Natural killer cell treated with Interleukin-12 subunit alpha and Interleukin-12 subunit beta and Interleukin-15 and Interleukin-18, amount 100 ng/mL, for 72 hours (primary cell): ENCODE measurements around the gene ETV3. TPM values are rescaled to one million over a fixed set of nuclear protein-coding genes. Genes with fewer than 3 reads are reported as not detected.

Source experiments
- ATAC-seq, 2 donors: fragments of 150-1000 bp; cut with Tn5 transposase in 1 of 2; sonication (Bioruptor Pico), chemical (Tn5 transposase) in 1 of 2; 2 replicates each; pipeline ENCODE4 v1.10.0; 2021
- DNase-seq: peaks from one replicate; pipeline ENCODE4 v3.0.0; 2022; ENCODE audit warnings: low spot score
- H3K27ac Mint-ChIP-seq, 2 donors: 1 replicate in 1 of 2; 2 replicates in 1 of 2; pipeline ENCODE4 v1.8.0; 2022; ENCODE audit warnings: mixed read lengths in 2 of 2, mild to moderate bottlenecking in 1 of 2, moderate library complexity in 1 of 2
- H3K27me3 Mint-ChIP-seq, 2 donors: 1 replicate in 1 of 2; 2 replicates in 1 of 2; pipeline ENCODE4 v1.8.0; 2022; ENCODE audit warnings: mixed read lengths in 2 of 2
- H3K36me3 Mint-ChIP-seq: one replicate; pipeline ENCODE4 v1.8.0; 2022; ENCODE audit warnings: mixed read lengths
- H3K4me1 Mint-ChIP-seq, 2 donors: 1 replicate in 1 of 2; 2 replicates in 1 of 2; pipeline ENCODE4 v1.8.0; 2022; ENCODE audit warnings: low read depth in 2 of 2, mixed read lengths in 2 of 2, mild to moderate bottlenecking in 1 of 2
- H3K4me3 Mint-ChIP-seq: one replicate; pipeline ENCODE4 v1.8.0; 2022; ENCODE audit warnings: mixed read lengths
- H3K9me3 Mint-ChIP-seq: 2 replicates; pipeline ENCODE4 v1.8.0; 2022; ENCODE audit warnings: mixed read lengths
- total RNA-seq, 2 donors: library from RNA; stranded (reverse); gene quantifications; one replicate each; pipeline ENCODE4 v1.2.3, GENCODE V29; 2022

ETV3 gene
- total RNA-seq, 2 donors from 2014 or later, result 45.8 to 63.0 TPM

DNA sequence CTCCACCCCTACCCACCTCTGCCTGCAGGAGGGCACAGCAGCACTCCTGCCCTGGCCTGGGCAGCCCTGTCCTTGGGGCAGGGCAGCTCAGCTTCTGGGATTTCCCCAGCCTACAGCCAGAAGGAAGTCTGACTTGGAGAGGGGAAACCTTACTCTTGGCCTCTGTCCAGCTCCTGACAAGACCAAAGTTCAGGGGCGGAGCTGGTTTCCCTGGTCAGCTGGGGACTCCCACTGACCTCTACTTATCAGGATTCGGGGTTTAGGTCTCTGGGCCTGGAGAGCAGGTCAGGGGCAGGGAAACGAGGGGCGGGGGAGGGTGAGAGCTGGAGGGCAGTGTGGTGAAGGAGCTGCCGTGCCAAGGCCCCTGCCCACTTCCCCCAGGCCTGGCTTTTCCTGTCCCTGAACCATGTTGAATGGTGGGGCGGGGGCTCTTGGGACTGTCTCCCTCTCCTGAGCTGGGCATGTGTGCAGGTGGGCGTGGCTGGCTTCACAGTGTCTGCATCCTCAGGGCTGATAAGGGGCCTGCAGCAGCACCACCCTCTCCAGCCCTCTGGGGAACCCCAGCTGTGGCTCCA is 16.8 kb upstream of the ETV3 start:
- DNase-seq (no peak), ATAC-seq (peak; percentile 21 to 57)
- no peaks in the 10 kb centered on the region for H3K9me3 Mint-ChIP-seq
- H3K36me3 Mint-ChIP-seq, result no peaks in the 10 kb centered on the region
- H3K27ac Mint-ChIP-seq, result no peak overlapping the region
- H3K4me1 Mint-ChIP-seq, result peaks cover 19 to 32% of the 10 kb centered on the region in 2 donors
- peaks cover 5 to 16% of the 10 kb centered on the region in 2 donors for H3K27me3 Mint-ChIP-seq
- peak overlapping the region; percentile 6 for H3K4me3 Mint-ChIP-seq

DNA sequence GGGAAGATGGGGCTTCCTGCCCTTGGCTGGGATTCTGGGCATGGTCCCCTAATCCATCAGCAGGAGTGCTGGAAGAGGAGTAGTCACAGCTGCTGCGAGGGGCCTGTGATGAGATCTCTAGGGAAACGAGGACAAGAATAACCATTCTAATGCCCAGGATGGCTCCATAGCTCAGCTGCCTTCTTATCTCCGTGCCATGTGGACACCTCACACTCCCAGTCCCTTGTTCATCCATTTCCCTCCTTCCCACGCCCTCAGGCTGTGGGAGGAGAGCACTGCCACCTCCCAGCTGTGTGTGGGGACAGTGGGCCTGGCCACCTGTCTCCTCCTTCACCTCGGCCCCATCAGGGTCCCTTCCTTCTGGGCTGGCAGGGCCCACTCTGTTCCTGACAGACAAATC is 16.1 kb upstream of the ETV3 start:
- Mint-ChIP-seq H3K27ac (peak overlapping the region; percentile 24 to 79), H3K4me3 (peak overlapping the region; percentile 19), H3K36me3 (no peaks in the 10 kb centered on the region), H3K27me3 (peaks cover 5 to 16% of the 10 kb centered on the region in 2 donors), H3K4me1 (peaks cover 19 to 32% of the 10 kb centered on the region in 2 donors), H3K9me3 (no peaks in the 10 kb centered on the region)
- ATAC-seq (no peak), DNase-seq (no peak)

DNA sequence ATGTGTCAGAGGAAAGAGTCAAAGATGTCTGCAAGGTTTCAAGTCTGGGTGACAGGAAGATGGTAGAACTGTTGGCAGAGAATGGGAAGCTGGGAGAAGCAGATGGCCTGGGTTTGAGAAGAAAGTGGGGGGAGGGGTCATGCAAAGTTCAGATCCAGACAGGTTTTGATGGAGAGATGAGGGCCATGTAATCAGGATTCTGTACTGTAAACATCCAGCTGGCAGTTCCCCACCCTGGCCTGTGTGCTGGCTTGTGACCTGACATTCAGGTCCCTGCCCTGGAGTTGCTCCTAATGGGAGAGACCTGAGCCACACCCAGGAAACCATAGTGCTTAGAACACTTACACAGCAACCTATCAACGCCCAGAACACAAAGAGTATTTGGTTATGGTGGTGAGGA is 15.6 kb upstream of the ETV3 start:
- peak overlapping the region; percentile 19 for H3K4me3 Mint-ChIP-seq

DNA sequence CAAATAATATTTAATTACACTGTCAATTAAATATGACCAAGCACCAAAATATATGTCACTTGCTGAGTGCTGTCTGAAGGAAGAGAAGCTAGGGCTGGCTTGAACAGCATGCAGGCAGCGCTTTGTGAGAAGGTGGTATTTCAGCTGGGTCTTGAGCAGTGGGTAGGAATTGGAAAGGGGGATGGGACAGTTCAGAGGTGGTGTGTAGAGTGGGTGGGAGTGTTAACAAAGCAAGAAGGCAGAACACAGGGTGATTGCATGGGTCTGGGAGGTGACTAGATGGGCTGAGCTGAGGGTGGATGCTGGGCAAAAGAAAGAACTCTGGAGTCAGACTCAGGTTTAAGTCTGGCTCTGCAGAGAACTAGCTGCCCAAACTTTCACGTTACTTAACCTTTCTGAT is 14.3 kb upstream of the ETV3 start:
- no peak overlapping the region for H3K4me3 Mint-ChIP-seq
- peaks cover 19 to 32% of the 10 kb centered on the region in 2 donors for H3K4me1 Mint-ChIP-seq
- no peak for ATAC-seq
- peaks cover 0 to 9% of the 10 kb centered on the region in 2 donors for H3K27me3 Mint-ChIP-seq
- H3K27ac Mint-ChIP-seq, result no peak overlapping the region
- no peaks in the 10 kb centered on the region for H3K36me3 Mint-ChIP-seq
- H3K9me3 Mint-ChIP-seq, result no peaks in the 10 kb centered on the region
- DNase-seq, result no peak

More for the DNA sequence above, 15.6 kb upstream of the ETV3 start:
- H3K9me3 Mint-ChIP-seq, result no peaks in the 10 kb centered on the region
- peaks cover 19 to 32% of the 10 kb centered on the region in 2 donors for H3K4me1 Mint-ChIP-seq
- ATAC-seq (no peak), DNase-seq (no peak)
- no peaks in the 10 kb centered on the region for H3K36me3 Mint-ChIP-seq
- peaks cover 5 to 16% of the 10 kb centered on the region in 2 donors for H3K27me3 Mint-ChIP-seq
- peak overlapping the region; percentile 24 to 79 for H3K27ac Mint-ChIP-seq

DNA sequence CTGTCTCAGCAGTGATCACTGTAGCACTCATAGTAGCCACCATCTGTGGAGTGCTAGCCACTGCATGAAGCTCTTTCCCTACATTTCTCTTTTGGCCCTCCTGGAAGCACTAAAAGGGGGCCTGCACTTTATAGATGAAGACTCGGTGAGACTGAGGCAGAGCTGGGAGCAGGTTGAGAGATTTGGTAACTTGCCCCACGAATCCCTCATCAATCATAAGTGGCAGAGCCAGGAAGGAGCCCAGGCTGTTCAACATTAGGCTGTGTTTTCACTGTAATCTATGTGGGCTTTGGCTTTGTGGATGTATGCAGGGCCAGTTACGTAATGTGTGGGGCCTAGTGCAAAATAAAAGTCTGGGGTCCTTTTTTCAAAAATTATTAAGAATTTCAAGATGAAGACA is 13.3 kb upstream of the ETV3 start:
- no peak overlapping the region for H3K4me3 Mint-ChIP-seq
- peaks cover 19 to 32% of the 10 kb centered on the region in 2 donors for H3K4me1 Mint-ChIP-seq
- ATAC-seq, result no peak
- H3K9me3 Mint-ChIP-seq, result no peaks in the 10 kb centered on the region
- no peak for DNase-seq
- H3K27me3 Mint-ChIP-seq, result peaks cover 0 to 1% of the 10 kb centered on the region in 2 donors
- no peaks in the 10 kb centered on the region for H3K36me3 Mint-ChIP-seq
- peak overlapping the region in 1 of 2 donors; percentile 6 for H3K27ac Mint-ChIP-seq

DNA sequence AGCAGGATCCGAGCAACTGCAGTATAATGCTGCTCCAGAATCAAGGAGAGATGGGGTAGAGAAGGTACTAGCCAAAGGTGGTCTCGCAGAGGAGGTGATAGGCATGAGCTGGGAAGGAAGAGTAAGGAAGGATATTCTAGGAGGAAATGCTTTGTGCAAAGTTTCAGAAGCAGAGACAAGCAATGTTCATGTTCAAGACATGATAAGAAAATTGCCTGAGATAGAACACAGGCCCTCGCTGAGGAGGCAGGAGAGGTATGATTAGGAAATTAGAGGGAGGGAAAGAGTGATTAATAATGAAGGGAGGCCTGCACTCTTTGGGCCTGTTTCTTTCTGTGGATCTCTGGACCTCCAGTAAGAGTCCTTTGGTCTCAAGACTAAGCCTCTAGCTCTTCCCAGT is 12.9 kb upstream of the ETV3 start:
- no peak for DNase-seq
- peak overlapping the region in 1 of 2 donors; percentile 6 for H3K27ac Mint-ChIP-seq
- H3K4me3 Mint-ChIP-seq, result no peak overlapping the region
- peaks cover 19 to 32% of the 10 kb centered on the region in 2 donors for H3K4me1 Mint-ChIP-seq
- H3K36me3 Mint-ChIP-seq, result no peaks in the 10 kb centered on the region
- no peak for ATAC-seq
- H3K9me3 Mint-ChIP-seq, result no peaks in the 10 kb centered on the region
- no peaks in the 10 kb centered on the region for H3K27me3 Mint-ChIP-seq

DNA sequence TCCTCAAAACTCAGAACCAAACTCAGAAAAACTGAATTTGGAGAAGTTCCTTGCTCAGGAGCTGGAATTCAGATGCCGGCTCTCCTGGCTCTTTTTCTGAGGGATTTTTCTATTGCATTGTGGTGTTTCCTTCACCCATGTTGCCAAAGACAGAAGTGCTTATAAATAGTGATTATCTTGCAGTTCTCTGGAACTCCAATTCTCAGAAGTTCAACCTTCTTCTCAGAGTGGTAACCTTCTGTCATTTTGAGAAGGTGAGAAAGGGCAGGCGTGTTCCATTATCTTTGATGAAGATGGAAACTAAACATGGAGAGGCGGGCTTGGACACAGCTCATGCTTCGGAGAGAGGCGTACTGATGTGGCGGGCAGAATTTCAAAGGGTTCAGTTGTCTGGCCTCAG is 12.4 kb upstream of the ETV3 start:
- no peak overlapping the region for H3K27ac Mint-ChIP-seq
- H3K4me3 Mint-ChIP-seq, result no peak overlapping the region

DNA sequence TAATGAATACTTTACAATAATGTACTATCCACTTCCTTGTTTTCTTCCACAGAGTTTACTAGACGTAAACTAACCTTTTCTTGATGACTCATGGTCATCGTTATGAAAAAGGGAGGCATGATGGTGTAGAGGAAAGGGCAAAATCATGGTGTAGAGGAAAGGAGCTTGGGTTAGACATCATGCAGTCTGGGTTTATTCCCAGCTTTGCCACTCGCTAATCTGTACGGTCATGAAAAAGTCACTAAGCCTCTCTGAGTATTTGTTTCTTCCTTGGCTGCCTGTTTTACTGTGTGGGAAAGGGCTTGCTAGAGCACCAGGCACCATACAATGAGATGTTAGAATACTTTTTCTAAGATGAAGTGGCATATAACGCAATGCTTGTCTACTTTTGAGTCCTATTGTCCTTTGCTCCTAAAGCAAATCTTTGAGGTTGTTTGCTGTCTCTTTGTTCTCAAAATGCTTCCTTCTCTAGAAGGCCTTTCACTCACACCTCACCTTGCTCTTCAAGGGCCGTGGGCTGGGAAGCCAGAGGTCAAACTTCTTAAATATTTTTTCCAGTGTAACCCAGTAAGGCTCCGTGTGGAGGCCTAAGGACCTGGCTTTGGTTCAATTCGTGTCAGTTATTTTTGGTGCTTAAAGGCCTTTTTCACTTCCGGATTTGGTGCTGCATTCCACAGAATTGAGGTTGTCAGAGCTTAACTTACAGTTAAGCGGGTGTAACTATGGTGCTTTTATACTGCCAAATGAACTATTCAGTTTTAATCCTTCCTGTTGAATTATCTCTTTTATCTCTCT is 9.9 kb upstream of the ETV3 start:
- no peaks in the 10 kb centered on the region for H3K9me3 Mint-ChIP-seq
- no peak for DNase-seq
- peak overlapping the region in 1 of 2 donors; percentile 38 for H3K27ac Mint-ChIP-seq
- no peak overlapping the region for H3K4me3 Mint-ChIP-seq
- ATAC-seq, result no peak
- peaks cover 0 to 9% of the 10 kb centered on the region in 2 donors for H3K4me1 Mint-ChIP-seq
- no peaks in the 10 kb centered on the region for H3K27me3 Mint-ChIP-seq
- H3K36me3 Mint-ChIP-seq, result no peaks in the 10 kb centered on the region

More for the DNA sequence above, 12.4 kb upstream of the ETV3 start:
- DNase-seq (no peak), ATAC-seq (no peak)
- Mint-ChIP-seq H3K9me3 (no peaks in the 10 kb centered on the region), H3K36me3 (no peaks in the 10 kb centered on the region), H3K4me1 (peaks cover 15 to 27% of the 10 kb centered on the region in 2 donors), H3K27me3 (no peaks in the 10 kb centered on the region)

DNA sequence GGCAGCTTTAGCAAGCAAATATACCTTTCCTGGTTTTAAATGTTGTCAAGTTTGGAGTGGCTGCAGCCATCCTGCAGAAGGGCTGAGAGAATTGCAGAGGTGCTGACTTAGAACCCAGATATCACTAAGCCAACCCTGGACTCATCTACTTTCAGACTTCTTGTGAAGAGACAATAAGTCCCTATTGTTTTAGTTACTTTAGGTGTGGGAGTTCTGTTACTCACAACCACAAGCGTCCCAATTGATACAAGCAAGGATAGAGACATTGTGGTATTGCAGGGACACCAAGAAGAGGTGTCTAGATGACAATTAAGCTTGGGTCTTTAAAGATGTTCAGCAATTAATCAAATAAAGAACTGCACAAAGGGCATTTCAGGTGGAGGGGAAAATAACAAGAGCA is 8.8 kb upstream of the ETV3 start:
- Mint-ChIP-seq H3K4me1 (peaks cover 0 to 4% of the 10 kb centered on the region in 2 donors), H3K9me3 (no peaks in the 10 kb centered on the region), H3K27me3 (no peaks in the 10 kb centered on the region), H3K27ac (no peak overlapping the region), H3K36me3 (no peaks in the 10 kb centered on the region), H3K4me3 (no peak overlapping the region)
- ATAC-seq (no peak), DNase-seq (no peak)

DNA sequence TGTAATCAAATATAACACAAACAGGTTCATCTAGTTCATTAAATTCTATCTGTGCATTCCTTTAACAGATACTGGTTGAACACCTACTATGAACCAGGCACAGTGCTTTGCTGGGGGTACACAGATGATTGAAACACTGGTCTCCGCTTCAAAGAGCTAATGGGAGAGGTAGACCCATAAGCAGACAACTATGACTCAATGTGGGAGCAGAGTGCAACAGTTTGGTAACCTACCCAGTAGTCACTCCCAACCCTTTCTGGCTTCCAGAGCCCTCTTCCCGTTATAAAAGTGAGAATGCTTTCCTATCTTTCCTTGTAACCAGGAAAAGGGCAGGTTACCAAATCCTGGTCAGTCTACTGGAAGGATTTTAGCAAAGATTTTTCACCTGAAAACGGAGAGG is 8.0 kb upstream of the ETV3 start:
- Mint-ChIP-seq H3K27ac (no peak overlapping the region), H3K36me3 (no peaks in the 10 kb centered on the region), H3K9me3 (no peaks in the 10 kb centered on the region), H3K4me1 (peaks cover 0 to 4% of the 10 kb centered on the region in 2 donors), H3K27me3 (no peaks in the 10 kb centered on the region), H3K4me3 (no peak overlapping the region)
- no peak for ATAC-seq
- no peak for DNase-seq

DNA sequence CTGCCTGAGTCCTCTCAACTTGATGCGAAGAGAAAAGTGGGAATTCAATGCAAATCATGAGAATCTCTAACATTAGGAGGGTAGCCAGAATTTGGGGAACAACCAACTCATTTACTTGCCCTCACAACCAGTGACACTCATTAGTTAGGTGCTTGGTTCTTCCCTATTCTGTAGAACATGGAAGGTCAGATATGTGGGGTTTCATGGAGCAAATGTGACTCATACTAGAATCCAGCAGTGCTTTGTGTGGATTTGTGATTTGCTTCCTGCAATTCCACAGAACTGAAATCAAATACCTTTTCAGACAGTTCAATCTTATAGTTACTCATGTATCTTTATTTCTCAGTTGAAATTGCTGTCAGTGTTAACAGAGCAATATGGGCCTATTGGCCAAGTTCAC is 6.9 kb upstream of the ETV3 start:
- Mint-ChIP-seq H3K36me3 (no peaks in the 10 kb centered on the region), H3K9me3 (no peaks in the 10 kb centered on the region), H3K27ac (no peak overlapping the region), H3K4me3 (no peak overlapping the region), H3K4me1 (no peaks in the 10 kb centered on the region), H3K27me3 (no peaks in the 10 kb centered on the region)
- no peak for ATAC-seq
- DNase-seq, result no peak

DNA sequence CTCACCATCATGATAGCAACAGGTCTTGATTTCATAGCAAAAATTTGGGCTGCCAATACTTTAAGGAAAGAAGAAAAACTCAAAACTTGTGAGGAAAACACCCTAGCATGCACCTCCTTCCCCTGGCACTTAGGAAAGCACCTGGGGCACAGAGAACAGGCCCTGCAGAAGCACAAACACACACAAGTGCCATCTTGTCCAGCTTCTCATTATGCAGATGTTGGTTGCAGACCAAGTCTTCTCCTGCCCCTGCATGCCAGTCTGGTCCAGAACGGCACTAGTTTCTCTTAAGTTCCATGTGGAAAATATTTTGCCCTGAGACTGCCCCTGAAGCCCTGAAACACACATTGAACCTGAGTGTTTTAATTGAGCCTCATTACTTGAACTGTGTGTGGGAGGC is 6.3 kb upstream of the ETV3 start:
- H3K9me3 Mint-ChIP-seq, result no peaks in the 10 kb centered on the region
- H3K27me3 Mint-ChIP-seq, result no peaks in the 10 kb centered on the region
- no peak overlapping the region for H3K4me3 Mint-ChIP-seq
- no peaks in the 10 kb centered on the region for H3K36me3 Mint-ChIP-seq
- ATAC-seq (no peak), DNase-seq (no peak)
- H3K27ac Mint-ChIP-seq, result no peak overlapping the region
- peaks cover 0 to 5% of the 10 kb centered on the region in 2 donors for H3K4me1 Mint-ChIP-seq

DNA sequence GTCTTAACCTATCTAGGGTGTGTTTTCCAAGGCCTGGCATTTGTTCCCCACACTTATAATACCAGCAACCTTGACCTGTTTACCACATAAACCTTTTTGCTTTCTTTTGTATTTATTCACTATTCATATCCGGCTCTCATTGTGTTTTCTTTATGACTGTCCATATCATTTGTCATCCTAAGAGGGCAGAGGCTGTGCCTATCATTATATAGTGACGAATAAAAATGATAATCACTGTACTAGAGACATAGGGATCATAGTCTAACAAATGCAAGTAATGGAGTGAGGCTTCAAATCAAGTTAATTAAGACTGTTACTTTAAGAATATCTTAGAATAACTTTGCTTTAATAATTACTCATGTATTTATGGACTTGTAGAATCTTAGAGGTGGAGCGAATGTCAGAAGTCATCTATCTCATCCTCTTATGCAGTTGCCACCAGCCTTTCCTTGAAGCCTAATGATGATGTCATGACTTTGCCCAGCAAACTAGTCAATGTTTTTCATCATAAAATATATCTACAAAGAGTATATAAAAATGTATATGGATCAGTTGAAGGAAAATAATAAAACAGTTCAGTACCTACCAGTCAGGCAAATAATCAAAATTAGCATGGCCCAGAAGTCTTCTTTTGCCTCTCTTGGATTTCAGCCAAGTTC is 4.7 kb upstream of the ETV3 start:
- no peak for DNase-seq
- no peak for ATAC-seq
- Mint-ChIP-seq H3K4me3 (no peak overlapping the region), H3K9me3 (no peaks in the 10 kb centered on the region), H3K27me3 (no peaks in the 10 kb centered on the region), H3K36me3 (no peaks in the 10 kb centered on the region), H3K27ac (no peak overlapping the region), H3K4me1 (peaks cover 7 to 13% of the 10 kb centered on the region in 2 donors)

DNA sequence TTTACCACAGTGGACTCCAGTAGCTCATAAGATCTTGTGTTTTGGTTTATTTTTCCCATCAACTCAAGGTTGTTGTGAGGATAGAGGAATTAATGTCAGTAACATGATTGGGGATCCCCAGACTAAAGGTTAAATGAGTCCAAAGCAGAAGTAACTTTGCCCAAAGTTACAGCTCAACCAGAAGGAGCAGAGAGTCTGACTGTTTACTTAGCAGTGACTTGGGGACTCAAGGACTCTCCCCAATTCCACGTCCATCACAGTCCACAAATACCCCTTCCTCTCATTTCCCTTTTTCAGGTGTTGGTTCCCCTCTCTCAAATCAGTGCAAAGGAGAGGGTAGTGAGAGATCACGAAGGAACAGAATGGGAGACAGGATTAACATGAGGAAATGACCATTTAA is 4.0 kb upstream of the ETV3 start:
- DNase-seq (no peak), ATAC-seq (no peak)
- H3K36me3 Mint-ChIP-seq, result peaks cover 5% of the 10 kb centered on the region
- H3K27ac Mint-ChIP-seq, result no peak overlapping the region
- no peak overlapping the region for H3K4me3 Mint-ChIP-seq
- H3K9me3 Mint-ChIP-seq, result no peaks in the 10 kb centered on the region
- H3K27me3 Mint-ChIP-seq, result no peaks in the 10 kb centered on the region
- peaks cover 13 to 20% of the 10 kb centered on the region in 2 donors for H3K4me1 Mint-ChIP-seq
